Gastrocnemius medialis (tissue), 4 donors: Measurements from ENCODE around the gene FARP1.

Experiments
- POLR2A ChIP-seq, 2 donors: fragments of 450-650 bp; IDR thresholded peaks; one replicate each; pipeline ENCODE4 v1.6.1; 2017; ENCODE audit warnings: antibody characterized with exemption in 2 of 2, mild to moderate bottlenecking in 2 of 2, moderate library complexity in 2 of 2
- TF ChIP-seq, protein P1 (sequence below), 5 experiments: fragments of 450-650 bp in 3 of 5; fragments of 200-600 bp in 2 of 5; sonication (generic) in 2 of 5; IDR thresholded peaks in 4 of 5; conservative IDR thresholded peaks in 1 of 5; 1 replicate in 4 of 5; 2 replicates in 1 of 5; pipeline ENCODE4 v1.5.1; 2016 to 2019; ENCODE audit warnings: antibody characterized with exemption in 5 of 5, mild to moderate bottlenecking in 3 of 5, moderate library complexity in 3 of 5

DNA sequence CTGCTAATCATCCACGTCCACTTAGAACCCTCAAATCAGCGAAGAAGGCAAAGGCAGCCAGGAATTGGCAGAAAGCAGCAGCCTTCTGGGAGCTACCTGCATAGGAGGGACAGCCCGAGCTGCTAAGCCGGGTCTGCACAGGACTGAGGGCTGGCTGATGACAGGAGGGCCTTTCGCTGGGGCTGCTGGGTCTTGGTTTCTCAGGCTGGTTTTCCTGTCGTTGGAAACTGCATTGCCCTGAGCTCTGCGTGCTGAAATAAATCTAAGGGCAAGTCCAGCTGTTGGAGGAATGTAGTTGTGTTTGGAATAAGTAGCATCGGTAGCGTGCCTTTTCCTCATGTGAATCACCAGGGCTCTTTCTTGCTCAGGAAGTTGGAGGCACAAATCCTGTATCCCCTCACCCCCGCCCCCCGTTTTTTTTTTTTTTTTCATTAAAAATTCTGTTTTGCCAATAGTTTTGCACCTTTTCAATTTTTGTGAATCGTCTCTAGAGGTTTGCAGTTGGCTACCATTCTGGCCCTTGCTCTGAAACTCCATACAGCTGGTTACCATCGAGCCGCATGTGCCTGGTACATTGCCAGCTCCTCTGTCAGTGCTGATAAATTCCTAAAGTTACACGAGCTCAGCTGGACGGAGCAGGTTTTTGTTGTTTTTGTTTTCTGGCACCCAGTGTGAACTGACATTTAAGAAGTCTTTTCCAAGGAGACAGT lies 228.1 kb downstream of the FARP1 start:
- TF ChIP-seq, protein P1, sequence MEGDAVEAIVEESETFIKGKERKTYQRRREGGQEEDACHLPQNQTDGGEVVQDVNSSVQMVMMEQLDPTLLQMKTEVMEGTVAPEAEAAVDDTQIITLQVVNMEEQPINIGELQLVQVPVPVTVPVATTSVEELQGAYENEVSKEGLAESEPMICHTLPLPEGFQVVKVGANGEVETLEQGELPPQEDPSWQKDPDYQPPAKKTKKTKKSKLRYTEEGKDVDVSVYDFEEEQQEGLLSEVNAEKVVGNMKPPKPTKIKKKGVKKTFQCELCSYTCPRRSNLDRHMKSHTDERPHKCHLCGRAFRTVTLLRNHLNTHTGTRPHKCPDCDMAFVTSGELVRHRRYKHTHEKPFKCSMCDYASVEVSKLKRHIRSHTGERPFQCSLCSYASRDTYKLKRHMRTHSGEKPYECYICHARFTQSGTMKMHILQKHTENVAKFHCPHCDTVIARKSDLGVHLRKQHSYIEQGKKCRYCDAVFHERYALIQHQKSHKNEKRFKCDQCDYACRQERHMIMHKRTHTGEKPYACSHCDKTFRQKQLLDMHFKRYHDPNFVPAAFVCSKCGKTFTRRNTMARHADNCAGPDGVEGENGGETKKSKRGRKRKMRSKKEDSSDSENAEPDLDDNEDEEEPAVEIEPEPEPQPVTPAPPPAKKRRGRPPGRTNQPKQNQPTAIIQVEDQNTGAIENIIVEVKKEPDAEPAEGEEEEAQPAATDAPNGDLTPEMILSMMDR (IDR thresholded peaks at IDR 0.05 in 4 of 5, conservative IDR thresholded peaks at IDR 0.05 in 1 of 5), result no peak
- no peak for TF ChIP-seq POLR2A (IDR thresholded peaks at IDR 0.05)
